Measurements from ENCODE around the gene SPEN. TPM values are rescaled to one million over a fixed set of nuclear protein-coding genes. Genes with fewer than 3 reads are reported as not detected.
"Not testable (repeated sequence)": the region's sequence is repeated elsewhere in the genome, so short reads cannot be mapped to it uniquely, and the experiment has no call there.

Gene SPEN, protein sequence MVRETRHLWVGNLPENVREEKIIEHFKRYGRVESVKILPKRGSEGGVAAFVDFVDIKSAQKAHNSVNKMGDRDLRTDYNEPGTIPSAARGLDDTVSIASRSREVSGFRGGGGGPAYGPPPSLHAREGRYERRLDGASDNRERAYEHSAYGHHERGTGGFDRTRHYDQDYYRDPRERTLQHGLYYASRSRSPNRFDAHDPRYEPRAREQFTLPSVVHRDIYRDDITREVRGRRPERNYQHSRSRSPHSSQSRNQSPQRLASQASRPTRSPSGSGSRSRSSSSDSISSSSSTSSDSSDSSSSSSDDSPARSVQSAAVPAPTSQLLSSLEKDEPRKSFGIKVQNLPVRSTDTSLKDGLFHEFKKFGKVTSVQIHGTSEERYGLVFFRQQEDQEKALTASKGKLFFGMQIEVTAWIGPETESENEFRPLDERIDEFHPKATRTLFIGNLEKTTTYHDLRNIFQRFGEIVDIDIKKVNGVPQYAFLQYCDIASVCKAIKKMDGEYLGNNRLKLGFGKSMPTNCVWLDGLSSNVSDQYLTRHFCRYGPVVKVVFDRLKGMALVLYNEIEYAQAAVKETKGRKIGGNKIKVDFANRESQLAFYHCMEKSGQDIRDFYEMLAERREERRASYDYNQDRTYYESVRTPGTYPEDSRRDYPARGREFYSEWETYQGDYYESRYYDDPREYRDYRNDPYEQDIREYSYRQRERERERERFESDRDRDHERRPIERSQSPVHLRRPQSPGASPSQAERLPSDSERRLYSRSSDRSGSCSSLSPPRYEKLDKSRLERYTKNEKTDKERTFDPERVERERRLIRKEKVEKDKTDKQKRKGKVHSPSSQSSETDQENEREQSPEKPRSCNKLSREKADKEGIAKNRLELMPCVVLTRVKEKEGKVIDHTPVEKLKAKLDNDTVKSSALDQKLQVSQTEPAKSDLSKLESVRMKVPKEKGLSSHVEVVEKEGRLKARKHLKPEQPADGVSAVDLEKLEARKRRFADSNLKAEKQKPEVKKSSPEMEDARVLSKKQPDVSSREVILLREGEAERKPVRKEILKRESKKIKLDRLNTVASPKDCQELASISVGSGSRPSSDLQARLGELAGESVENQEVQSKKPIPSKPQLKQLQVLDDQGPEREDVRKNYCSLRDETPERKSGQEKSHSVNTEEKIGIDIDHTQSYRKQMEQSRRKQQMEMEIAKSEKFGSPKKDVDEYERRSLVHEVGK (N-terminal part only)
- 37.8 TPM for total RNA-seq
- long read RNA-seq, partial matches to known transcripts: 28 of 37 reads
- long read RNA-seq, other reads (novel, unspliced or antisense): 8 of 37 reads

DNA sequence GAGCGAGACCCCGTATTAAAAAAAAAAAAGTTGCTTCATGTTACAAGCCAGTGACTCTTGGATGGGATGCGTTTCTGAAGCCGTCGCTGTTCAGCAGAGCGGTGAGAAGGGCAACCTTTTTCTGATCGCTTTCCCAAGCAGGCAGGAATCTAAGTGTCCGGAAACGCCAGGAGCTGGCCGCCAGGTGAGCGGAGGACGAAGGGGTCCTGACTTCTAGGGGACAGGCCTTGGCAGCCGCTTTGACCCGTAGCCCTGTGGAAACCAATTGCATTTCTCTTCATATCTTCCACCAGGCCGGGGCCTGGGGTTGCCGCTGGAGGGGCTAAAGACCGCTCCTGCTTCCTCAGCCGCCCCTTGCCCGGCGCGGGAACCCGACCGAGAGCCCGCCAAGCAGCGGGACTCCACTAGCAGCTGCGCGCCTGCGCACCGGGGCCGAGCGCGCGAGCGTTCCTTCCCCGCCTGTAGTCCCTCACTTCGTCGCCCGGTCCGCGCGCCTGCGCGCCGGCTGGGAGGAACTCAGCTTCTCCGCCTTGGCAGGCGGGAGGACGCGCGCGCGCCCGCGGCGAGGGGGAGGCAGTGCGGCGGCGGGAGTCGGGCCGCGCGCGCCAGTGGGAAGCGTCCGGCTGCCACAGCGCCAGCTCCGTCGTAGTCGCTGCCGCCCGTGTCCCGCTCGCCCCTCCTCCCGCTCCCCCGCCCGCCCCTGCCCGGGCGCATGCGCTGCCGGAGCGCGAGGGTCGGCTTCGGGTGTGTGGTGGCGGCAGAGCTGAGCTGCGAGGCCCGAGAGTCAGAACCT is at the start of gene SPEN:
SPEN (plus strand) TSS at position 608 of the 793 bp plus-strand sequence. CDS start 361 bp downstream, outside the sequence.
- intact Hi-C loops (cut with DNase I): loop anchor here (1.0 to 5.0 kb wide), 2 partner anchors 12 to 100 kb away; no protein-coding TSS in a partner anchor
- peak; percentile 99 for DNase-seq (ENCODE audit: low spot score)

DNA sequence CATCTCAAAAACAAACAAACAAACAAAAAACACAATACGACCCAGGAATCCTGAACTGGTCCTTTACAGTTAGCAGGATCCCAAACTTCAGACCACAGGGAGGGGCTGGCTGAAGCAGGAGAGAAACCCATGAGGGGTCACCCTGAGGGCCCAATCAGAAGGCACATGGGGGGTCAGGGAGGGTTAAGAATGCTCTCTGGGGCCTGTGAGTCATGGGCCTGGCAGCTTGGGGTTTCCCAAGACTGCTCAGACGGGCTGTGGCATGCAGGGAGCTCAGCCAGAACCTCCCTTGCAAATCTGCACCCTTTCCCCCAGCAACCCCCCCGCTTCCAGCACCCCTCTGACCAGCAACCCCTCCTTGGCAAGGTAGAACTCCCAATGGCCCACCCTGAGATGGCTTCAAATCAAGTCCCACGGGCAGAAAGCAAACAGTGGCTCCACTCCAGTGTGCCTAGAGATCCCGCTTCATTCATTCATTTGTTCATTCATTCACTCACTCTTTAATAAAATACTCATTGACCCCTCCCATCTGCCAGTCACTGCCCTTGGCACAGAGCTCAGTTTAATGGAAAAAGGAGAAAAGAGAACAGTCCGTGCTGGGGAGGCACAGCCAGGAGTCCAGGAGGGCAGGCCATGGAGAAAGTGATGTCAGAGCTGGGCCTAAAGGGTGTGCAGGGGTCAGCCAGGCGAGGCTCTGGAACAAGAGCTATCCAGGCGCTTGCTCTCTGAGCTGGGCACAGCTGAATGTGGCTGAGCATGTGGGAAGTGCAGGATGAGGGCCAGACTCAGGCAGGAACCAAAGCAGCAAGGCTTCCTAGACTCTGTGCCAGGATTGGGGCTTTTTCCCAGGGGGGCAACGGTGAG is 48.3 kb upstream of the SPEN start:
- DNase-seq (ENCODE audit: low spot score): no peak
- intact Hi-C loops (cut with DNase I): loop anchor here (5.0 kb wide), 1 partner anchor 253 kb away; no protein-coding TSS in a partner anchor

DNA sequence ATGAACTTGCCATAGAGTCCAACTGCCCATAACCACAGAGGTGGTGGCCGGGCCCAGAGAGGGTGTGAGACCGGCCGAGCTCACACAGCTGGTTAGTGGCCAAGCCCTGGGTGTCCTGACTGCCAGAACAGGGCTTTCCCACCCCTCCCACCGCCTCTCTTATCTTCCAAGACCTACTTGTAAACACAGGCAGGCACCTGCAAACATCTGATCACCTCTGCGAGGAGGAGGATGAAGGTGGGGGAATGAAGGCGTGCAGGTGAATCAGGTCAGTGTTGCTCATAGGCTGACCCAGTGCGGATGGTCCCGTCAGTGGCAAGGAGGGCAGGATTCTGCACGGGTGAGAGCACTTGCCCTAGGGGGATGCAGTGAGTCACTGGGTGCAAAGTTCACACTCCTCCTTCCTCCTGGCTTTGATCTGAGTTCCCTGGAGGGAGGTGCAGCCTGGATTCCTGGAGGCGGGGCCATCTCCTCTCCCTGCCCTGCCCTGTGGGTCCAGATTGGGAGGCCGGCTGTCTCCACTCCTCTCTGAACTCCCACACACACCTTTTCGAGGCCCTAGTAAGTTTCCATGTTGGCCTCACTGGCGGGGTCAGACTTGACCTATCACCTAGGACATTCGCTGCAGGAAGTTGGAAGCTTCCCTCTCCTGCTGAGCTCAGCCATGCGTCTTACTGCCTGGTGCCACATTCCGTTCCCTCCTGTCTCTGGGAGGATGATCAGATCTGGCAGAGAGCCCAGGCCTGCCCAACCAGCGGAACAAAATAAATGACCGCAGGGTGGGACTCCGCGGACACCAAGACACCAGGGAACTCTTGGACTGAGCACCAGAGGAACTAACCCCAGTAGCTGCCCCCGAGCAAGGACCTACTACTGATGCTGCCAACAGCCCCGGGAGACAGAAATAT is 47.3 kb upstream of the SPEN start:
- intact Hi-C loops (cut with DNase I): loop anchor here (5.0 kb wide), 1 partner anchor 252 kb away; no protein-coding TSS in a partner anchor
- no peak for DNase-seq (ENCODE audit: low spot score)

DNA sequence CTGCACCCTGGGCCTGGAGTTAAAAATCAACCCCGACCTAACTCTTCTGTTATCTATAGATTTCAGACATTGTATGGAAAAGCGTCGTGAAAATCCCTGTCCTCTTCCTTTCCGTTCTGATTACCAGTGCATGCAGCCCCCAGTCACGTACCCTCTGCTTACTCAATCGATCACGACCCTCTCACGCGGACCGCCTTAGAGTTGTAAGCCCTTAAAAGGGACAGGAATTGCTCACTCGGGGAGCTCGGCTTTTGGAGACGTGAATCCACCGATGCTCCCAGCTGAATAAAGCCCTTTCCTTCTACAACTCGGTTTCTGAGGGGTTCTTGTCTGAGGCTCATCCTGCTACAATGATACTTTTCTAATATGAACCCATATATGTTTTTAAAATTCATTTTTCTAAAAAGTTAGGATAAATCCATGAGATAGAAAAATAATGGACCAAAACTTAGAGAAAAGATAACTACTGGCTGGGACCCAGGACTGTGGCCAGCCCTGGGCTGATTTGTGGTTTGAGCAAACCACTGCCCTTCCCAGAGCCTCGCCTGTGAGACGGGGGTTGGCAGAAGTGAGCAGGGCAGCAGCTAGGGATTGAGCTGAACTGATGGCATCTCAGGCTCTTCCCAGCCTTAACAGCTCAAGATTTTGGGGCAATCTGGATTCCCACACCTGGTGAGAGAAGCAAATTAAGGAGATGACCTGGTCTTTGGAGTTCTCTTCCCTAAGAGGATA is 45.1 kb upstream of the SPEN start:
- intact Hi-C loops (cut with DNase I): no loop called here
- no peak for DNase-seq (ENCODE audit: low spot score)

DNA sequence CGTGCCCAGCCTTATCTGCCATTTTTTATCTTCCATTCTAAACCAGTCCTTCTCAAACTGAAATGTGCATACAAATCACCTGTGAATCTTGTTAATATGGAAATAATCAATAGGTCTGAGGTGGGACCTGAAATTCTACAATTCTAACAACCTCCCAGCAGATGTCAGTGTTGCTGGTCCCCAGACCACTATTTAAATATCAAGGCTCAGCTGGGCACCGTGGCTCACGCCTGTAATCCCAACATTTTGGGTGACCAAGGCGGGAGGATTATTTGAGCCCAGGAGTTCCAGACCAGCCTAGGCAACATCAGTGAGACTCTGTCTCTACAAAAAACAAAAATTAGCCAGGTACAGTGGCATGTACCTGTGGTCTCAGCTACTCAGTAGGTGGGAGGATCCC is 44.1 kb upstream of the SPEN start:
- DNase-seq (ENCODE audit: low spot score): no peak
- intact Hi-C loops (cut with DNase I): no loop called here

DNA sequence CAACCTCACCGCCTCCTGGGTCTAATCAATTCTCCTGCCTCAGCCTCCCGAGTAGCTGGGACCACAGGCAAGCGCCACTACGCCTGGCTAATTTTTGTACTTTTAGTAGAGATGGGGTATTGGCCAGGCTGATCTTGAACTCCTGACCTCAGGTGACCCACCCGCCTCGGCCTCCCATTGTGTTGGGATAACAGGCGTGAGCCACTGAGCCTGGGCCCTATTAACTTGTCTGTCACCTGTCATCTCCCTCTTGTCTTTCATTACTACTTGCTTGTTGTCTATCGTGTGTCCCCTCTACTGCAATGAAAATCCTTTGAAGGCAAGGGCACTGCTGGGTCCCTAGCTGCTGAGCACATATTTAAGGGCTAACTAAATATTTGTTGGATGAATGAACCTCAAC is 43.4 kb upstream of the SPEN start:
- intact Hi-C loops (cut with DNase I): no loop called here
- DNase-seq (ENCODE audit: low spot score): no peak

DNA sequence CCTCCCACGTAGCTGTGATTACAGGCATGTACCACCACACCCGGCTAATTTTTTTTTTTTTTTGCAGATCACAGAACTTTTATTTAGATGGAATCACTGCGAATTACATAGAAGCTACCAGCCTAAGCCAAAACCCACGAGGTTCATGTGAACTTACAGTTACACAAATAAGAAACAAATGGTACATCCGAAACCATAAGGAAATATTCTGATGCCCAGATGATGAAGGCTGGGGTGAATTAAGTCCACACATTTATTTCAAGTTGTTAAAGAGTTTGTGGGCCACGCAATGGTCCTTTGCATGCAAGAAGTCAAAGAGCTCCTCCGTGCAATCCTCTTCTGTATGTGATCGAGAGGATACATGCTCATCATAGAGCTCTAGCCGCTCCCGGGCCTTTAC is 40.4 kb upstream of the SPEN start:
- no peak for DNase-seq (ENCODE audit: low spot score)
- intact Hi-C loops (cut with DNase I): no loop called here

DNA sequence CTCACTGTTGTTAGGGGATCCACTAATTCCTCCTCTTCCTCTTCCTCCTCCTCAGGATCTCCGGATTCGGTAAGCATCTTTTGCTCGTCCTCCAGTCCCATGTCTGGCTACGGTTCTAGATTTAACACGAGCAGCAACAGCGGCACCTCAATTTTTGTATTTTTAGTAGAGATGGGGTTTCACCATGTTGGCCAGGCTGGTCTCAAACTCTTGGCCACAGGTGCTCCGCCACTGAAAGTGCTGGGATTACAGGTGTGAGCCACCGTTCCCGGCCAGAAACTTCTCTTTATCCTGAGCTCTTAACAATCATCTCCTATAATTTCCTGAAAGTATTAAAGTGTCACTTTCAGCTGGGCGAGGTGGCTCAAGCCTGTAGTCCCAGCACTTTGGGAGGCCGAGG is 40.0 kb upstream of the SPEN start, which contains the start of gene UQCRHL:
UQCRHL (minus strand) TSS at position 101 of the 400 bp plus-strand sequence; CDS start at position 101, 0 bp downstream.
- DNase-seq (ENCODE audit: low spot score); intact Hi-C loops (cut with DNase I): not testable (repeated sequence)

DNA sequence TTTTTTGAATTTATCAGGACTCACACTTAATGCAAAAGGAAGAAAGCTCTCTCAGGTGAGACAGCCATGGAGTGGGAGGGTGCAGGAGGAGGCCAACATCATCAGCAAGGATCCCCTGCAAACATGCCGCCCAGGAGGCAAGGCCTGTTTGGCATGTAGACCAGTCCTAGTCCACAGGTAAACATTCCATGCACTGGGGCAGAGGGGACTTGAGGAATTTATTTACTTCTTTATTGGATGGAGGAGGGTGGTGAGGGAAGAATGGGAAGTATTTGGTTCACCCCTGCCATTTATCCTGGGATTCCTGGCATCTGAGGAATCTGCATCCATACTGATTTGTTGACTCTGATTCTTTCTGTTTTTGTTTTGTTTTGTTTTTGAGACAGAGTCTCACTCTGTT is 38.6 kb upstream of the SPEN start:
- DNase-seq (ENCODE audit: low spot score): no peak
- intact Hi-C loops (cut with DNase I): no loop called here

DNA sequence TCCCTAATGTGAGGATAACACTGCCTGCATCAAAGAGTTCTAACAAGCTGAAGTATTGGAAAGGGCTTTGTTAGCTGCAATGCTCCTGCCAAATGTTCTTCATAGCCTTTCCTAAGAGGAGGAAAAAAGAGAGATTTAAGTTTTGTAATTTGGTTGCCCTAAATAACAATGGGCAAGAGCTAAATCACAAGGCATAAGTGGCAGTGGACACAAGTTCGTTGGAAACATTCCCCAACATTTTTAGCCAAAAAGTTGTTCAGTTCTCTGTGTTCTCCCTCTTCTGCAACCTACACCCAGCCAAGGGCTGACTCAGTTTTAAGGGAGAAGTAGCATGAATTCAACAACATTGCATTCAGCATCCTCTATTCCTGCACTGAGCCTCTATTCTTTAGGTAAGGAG is 37.4 kb upstream of the SPEN start:
- DNase-seq (ENCODE audit: low spot score): no peak
- intact Hi-C loops (cut with DNase I): no loop called here

DNA sequence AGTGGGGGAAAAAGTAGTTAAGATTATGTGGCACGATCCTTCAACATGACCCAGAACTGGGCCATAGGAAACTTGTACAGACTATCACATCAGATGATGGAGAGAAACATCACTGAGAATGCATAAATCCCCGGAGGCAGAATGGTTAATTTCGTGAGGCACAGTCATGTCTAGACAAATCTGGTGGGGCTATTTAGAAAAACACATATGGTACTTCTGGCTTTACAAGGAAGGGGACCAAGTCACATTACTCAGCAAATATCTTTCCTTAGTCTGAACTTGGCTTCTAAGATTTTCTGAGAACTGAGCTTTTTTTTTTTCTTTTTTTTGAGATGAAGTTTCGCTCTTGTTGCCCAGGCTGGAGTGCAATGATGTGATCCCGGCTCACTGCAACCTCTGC is 30.8 kb upstream of the SPEN start:
- no peak for DNase-seq (ENCODE audit: low spot score)
- intact Hi-C loops (cut with DNase I): loop anchor here (5.0 kb wide), 1 partner anchor 176 kb away; no protein-coding TSS in a partner anchor

DNA sequence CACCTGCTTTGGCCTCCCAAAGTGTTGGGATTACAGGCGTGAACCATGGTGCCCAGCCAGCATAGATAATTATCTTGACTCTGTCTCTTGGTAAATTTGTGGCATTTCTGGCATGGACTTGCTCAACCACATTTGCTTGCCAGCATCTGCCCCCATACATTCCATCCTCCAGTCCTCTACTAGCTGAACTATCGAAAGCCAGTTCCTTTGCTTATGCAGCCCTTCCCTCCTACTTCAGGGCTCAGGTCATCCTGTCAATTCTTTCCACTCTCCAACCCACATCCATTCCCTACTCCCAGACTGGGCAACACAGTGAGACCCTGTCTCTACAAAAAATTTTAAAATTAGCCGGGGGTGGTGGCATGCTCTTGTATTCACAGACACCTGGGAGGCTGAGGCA is 27.0 kb upstream of the SPEN start:
- intact Hi-C loops (cut with DNase I): no loop called here
- no peak for DNase-seq (ENCODE audit: low spot score)

DNA sequence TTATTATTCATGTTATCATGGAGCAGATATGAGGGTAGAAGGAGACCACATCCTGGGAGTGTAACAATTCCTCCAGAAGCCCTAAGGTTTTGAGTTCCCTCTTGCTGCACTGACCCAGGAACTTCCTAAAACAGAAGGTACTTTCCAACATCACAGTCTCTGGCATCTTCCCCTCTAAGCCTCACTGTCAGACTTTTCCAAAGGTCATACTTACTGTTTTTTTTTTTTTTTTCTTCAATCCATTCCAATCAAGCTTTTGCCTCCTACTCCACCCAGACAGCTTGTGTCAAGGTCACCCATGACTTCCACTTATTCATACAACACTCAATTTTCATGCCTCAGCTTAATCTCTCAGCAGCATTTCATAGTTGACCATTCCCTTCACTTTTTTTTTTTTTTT is 21.7 kb upstream of the SPEN start:
- intact Hi-C loops (cut with DNase I): no loop called here
- no peak for DNase-seq (ENCODE audit: low spot score)

DNA sequence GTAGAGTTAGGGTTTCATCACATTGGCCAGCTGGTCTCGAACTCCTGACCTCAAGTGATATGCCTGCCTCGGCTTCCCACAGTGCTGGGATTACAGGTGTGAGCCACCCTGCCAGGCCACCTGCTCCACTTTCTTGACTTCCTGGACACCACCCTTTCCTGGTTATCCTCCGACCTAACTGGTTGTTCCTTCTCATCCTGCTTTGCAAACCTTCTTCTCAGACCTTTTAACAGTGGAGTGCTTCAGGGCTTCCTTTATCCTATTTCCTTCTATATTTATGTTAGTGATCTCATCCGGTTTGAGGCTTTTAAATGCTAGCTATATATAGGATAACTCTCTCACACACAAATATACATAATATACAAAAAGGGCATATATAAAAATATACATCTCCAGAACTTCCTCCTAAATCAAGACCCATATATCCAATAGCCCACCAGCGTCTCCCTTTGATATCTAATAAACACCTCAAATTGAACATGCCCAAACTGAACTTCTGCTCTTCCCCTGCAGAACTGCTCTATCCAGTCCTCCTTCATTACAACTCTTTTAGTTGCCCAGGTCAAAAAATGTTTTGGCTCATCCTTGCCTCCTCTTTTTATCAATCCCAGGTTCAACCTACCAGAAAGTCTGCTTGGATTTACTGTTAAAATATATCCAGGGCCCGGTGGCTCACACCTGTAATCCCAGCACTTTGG is 20.5 kb upstream of the SPEN start:
- intact Hi-C loops (cut with DNase I): no loop called here

DNA sequence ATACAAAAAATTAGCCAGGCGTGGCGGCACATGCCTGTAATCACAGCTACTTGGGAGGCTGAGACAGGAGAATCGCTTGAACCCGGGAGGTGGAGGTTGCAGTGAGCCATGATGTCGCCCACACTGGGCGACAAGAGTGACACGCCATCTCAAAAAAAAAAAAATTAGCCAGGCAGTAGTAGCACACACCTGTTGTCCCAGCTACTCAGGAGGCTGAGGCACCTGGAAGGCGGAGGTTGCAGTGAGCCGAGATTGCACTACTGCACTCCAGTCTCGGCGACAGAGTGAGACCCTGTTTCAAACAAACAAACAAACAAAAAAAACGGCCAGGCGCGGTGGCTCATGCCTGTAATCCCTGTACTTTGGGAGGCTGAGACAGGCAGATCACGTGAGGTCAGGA is 19.9 kb upstream of the SPEN start:
- DNase-seq (ENCODE audit: low spot score); intact Hi-C loops (cut with DNase I): not testable (repeated sequence)

More for the DNA sequence above, 20.5 kb upstream of the SPEN start:
- no peak for DNase-seq (ENCODE audit: low spot score)
